GM12801 (cell line): ENCODE measurements around the gene KCND3.

Source experiments
- TF ChIP-seq, protein P1 (sequence below): IDR thresholded peaks from one replicate; pipeline ENCODE4 v1.5.1; 2011; ENCODE audit warnings: control low read depth; ENCODE audit not compliant: insufficient read length; ENCODE audit errors: extremely low read depth

Gene KCND3

DNA sequence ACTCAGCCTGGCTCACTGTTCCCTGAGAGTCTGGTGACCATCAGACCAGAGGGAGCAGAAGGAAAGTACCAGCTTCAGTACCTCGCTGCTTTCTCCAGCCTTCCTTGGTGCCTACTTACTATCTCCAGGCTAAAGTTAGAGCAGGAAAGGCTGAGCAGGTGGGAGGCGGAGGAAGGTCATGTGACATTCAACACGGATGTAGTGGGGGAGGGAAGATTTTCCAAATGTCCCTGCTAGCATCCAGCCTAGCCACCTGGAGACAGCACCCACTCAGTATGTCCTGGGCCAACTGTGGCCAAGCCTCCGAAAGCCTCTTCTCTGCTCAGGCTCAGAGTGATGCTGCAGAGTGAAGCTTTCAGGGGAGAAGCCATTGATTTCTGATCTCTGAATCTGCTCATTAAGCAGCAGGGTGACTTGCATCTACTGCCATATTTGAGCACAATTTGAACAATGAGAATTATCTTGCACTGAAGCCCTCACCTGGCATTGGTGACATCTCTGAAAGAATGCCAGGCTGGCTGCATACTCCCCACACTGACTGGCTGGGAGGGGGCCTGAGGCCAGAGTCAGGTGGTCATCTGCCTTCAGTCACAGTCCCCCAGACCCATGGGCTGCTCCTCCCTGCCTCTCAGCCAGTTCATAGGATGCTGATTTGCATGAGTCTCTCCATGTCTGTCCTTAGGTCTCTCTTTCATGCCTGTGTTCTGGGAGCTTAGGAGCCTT, 86.2 kb downstream of the KCND3 start:
- TF ChIP-seq, protein P1, sequence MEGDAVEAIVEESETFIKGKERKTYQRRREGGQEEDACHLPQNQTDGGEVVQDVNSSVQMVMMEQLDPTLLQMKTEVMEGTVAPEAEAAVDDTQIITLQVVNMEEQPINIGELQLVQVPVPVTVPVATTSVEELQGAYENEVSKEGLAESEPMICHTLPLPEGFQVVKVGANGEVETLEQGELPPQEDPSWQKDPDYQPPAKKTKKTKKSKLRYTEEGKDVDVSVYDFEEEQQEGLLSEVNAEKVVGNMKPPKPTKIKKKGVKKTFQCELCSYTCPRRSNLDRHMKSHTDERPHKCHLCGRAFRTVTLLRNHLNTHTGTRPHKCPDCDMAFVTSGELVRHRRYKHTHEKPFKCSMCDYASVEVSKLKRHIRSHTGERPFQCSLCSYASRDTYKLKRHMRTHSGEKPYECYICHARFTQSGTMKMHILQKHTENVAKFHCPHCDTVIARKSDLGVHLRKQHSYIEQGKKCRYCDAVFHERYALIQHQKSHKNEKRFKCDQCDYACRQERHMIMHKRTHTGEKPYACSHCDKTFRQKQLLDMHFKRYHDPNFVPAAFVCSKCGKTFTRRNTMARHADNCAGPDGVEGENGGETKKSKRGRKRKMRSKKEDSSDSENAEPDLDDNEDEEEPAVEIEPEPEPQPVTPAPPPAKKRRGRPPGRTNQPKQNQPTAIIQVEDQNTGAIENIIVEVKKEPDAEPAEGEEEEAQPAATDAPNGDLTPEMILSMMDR, result no peak

DNA sequence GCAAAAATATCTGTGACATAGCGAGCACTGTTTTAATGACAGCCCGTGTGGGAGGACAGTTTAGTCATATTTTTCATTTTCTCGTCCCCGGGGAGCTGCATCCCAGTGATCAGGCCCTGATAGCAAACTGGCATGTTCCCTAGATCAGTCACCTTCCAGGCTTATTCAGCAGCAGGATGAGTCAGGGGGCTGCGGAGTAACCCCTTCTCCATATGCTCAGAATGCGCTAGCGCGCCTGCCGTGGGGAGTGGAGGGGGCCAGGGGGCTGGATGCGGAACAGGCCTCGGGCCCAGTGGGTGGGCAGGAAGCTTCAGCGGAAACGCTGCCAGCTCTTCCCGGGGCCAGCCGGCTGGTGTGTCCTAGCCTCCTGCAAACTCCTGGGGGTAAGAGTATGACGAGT, 94.0 kb downstream of the KCND3 start:
- TF ChIP-seq, protein P1, result no peak

DNA sequence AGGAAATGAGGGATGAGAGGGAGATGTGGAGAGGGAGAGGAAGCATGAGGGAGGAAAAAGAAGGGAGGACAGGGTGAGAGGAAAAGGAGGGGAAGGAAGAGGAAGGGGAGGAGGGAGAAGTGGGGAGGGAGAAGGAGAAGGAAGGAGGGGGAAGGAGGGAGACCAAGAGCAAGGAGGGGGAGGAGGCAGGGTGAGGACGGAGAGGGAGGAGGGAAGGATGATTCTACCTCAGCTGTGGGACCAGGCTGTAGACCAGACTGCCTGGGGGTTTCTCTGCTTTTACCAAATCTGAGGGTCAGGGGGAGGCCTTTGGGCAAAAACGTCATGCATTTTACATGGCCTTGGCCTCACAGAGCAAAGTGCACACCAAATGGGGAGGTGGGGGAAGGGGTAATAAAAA, 94.5 kb downstream of the KCND3 start:
- TF ChIP-seq, protein P1, result no peak

DNA sequence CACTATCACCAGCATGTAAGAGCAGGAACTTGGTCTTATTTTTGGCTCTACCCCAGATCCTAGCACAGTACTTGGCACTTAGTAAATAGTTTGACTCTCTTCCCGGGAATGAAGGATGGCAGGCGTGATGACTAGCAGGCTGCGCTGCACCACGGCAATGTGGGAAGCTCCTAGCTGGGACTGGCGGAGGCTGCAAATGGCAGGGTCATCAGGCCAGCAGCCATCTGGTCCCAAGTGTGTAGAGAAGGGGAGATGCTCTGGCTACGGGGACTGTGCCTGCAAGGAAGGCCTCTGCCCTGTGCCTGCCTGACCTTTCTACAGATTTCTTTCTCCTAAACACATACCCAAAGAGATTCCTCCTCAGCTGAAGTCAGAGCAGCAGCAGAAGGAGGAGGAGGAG, 95.0 kb downstream of the KCND3 start:
- TF ChIP-seq, protein P1, result no peak

DNA sequence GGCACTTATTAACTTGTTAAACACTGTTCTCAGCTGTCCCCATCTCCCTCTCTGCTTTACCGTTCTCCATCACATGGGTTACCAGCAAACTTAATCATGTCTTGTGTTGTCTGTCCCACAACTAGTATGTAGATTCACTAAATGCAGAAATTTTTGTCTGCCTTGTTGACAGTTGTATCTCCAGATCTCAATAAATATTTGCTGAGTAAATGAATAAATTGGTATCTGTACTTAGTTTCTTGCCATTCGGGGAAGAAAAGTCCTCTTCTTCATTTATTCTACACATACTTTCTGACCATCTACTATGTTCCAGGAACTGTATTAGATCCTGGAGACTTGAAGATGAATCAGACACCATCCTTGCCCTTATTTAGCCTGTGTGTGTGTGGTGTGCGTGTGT, 97.9 kb downstream of the KCND3 start:
- TF ChIP-seq, protein P1, result no peak

DNA sequence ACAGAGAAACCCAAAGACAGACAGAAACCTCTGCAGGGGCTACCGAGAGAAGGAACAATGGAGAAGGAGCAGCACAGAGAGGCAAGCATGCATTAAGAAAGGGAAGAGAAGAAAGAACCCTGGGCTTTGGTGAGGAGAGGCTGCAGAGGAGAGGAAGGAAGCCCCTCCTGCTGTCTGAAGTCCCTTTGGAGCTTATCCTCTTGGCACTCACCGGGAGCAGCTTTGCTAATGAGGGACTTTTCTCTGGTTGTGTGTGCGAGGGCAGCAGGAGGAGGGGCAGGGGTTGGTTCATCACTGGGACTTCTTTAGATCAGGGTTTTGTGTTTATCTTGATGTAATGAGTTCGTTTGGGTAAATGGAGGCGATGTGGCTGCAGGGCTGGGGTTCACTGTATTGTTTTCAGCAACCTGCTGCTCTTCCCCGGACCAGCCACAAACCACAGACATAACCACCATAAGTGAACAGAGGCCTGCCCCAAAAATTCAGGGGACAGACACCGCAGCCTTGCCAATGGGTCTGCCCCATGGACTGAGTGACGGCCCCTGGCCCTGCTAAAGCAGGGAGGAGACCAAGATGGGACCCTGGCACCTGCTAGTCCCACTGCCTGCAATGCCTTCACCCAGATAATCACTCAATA, 100.6 kb downstream of the KCND3 start:
- TF ChIP-seq, protein P1, result no peak

DNA sequence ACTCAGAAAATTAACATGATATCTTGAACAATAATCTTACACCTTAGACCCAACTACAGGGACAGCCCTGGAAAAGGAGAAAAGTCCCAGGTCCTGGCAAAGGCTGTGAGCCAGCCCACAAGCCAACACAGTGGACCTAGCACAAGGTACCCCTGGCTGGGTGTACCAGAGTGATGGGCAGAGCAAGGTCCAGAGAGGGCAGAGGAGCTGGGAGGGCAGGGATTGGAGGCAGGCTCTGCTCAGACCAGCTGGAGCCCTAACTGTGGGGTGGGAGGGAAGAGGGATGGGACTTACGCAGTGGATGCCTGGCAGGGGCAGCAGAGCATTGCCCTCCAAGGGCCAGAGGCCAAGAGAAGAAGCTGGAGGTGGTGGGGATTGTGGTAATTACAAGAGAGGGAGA, 101.6 kb downstream of the KCND3 start:
- TF ChIP-seq, protein P1, result no peak
